GM23248 (cell line): Measurements from ENCODE around the gene ABCG2. TPM values are rescaled to one million over a fixed set of nuclear protein-coding genes. Genes with fewer than 3 reads are reported as not detected.

Experiments used
- DNase-seq: peaks from one replicate; pipeline ENCODE4 v3.0.0-alpha.2; 2015
- H2AFZ ChIP-seq: fragments of 200-600 bp; sonication (generic); 2 replicates; pipeline ENCODE4 v1.6.1; 2016; ENCODE audit warnings: antibody characterized with exemption
- H3F3A ChIP-seq: fragments of 200-600 bp; sonication (generic); 2 replicates; pipeline ENCODE4 v1.6.1; 2016; ENCODE audit warnings: mild to moderate bottlenecking, antibody characterized with exemption, mixed run types; ENCODE audit not compliant: insufficient read depth
- H3K27ac ChIP-seq: fragments of 200-600 bp; sonication (generic); 2 replicates; pipeline ENCODE4 v1.5.1; 2016; ENCODE audit warnings: mild to moderate bottlenecking
- H3K27me3 ChIP-seq: fragments of 200-600 bp; sonication (generic); replicated peaks from 2 replicates; pipeline ENCODE4 v1.6.1; 2016; ENCODE audit warnings: mild to moderate bottlenecking; ENCODE audit not compliant: insufficient read depth
- H3K36me3 ChIP-seq: fragments of 200-600 bp; sonication (generic); 2 replicates; pipeline ENCODE4 v1.6.1; 2016; ENCODE audit warnings: low read depth, mild to moderate bottlenecking
- H3K4me1 ChIP-seq: fragments of 200-600 bp; sonication (generic); 2 replicates; pipeline ENCODE4 v1.6.1; 2016; ENCODE audit warnings: mild to moderate bottlenecking; ENCODE audit not compliant: insufficient read depth
- H3K4me2 ChIP-seq: fragments of 200-600 bp; sonication (generic); one replicate; pipeline ENCODE4 v1.6.1; 2016; ENCODE audit warnings: mild to moderate bottlenecking; ENCODE audit not compliant: unreplicated experiment
- H3K4me3 ChIP-seq: fragments of 200-600 bp; sonication (generic); 2 replicates; pipeline ENCODE4 v1.5.1; 2016; ENCODE audit warnings: mild to moderate bottlenecking
- H3K79me2 ChIP-seq: fragments of 200-600 bp; sonication (generic); 2 replicates; pipeline ENCODE4 v1.6.1; 2016; ENCODE audit warnings: mild to moderate bottlenecking; ENCODE audit not compliant: insufficient read depth
- H3K9ac ChIP-seq: fragments of 200-600 bp; sonication (generic); 2 replicates; pipeline ENCODE4 v1.6.1; 2016; ENCODE audit warnings: mild to moderate bottlenecking
- H3K9me2 ChIP-seq: fragments of 200-600 bp; sonication (generic); 2 replicates; pipeline ENCODE4 v1.6.1; 2016; ENCODE audit warnings: mixed run types, mild to moderate bottlenecking, moderate library complexity; ENCODE audit not compliant: insufficient read depth
- H3K9me3 ChIP-seq: fragments of 200-600 bp; sonication (generic); one replicate; pipeline ENCODE4 v1.6.1; 2017; ENCODE audit warnings: low read depth
- H4K20me1 ChIP-seq: fragments of 200-600 bp; sonication (generic); 2 replicates; pipeline ENCODE4 v1.6.0; 2016; ENCODE audit not compliant: insufficient read depth
- EZH2 ChIP-seq: fragments of 200-600 bp; sonication (generic); IDR thresholded peaks from 2 replicates; pipeline ENCODE4 v1.6.1; 2018; ENCODE audit warnings: antibody characterized with exemption, mild to moderate bottlenecking; ENCODE audit not compliant: insufficient read depth, poor library complexity, severe bottlenecking
- EZH2phosphoT487 ChIP-seq: fragments of 200-600 bp; sonication (generic); IDR thresholded peaks from 2 replicates; pipeline ENCODE4 v1.6.1; 2018; ENCODE audit warnings: antibody characterized with exemption, moderate library complexity, mild to moderate bottlenecking, low read depth; ENCODE audit not compliant: insufficient read depth
- WGBS, 2 experiments: methylation state at CpG; one replicate each; pipeline ENCODE4 v1.1.6; 2015 to 2017; ENCODE audit warnings: low lambda C conversion rate in 2 of 2, low coverage in 1 of 2; ENCODE audit errors: missing lambda C conversion rate in 2 of 2; 5-methylcytosine and 5-hydroxymethylcytosine counted together
- in situ Hi-C: fragments of 300-500 bp; cut with MboI; formaldehyde crosslinking; loops from 2 replicates; pipeline ENCODE4 v1.15.0; 2020
- polyA plus RNA-seq: library from polyadenylated mRNA; unstranded; fragments of >200 nt; fragmentation: Nextera tagmentation; extraction: Ambion mirVana; gene quantifications from 2 replicates; pipeline ENCODE4 v1.2.1, GENCODE V29; 2016
- total RNA-seq: library from RNA; depleted of rRNA; stranded (reverse); fragments of >200 nt; shearing (Covaris generic); gene quantifications from 2 replicates; pipeline ENCODE4 v1.2.3, GENCODE V29; 2014

Gene ABCG2
- total and polyA plus RNA-seq, 2 experiments from 2014 or later, result 0.05 to 0.11 TPM

- Histone ChIP-seq H3K27me3 (no peaks in the 10 kb centered on the region), H3K4me3 (no peak overlapping the region), H3K27ac (no peak overlapping the region), H4K20me1 (no peaks in the 10 kb centered on the region), H3F3A (0 out of 2 replicates have a peak, but pooled peaks cover 4% of the 10 kb centered on the region), H3K4me1 (no peaks in the 10 kb centered on the region), H3K9me3 (no peaks in the 10 kb centered on the region), H3K9me2 (no peaks in the 10 kb centered on the region), H3K4me2 (no peak overlapping the region), H3K36me3 (peaks cover 72% of the 10 kb centered on the region), H3K9ac (no peak overlapping the region), H3K79me2 (no peaks in the 10 kb centered on the region), H2AFZ (no peak overlapping the region)
- WGBS, 2 experiments, result 97 to 100% methylated on average over 1 of the region's 1 CpG
- in situ Hi-C loops, result loop anchor here (10.0 kb wide), 1 partner anchor 152 kb away; no protein-coding TSS in a partner anchor
- no peak for TF ChIP-seq EZH2
- no peak for TF ChIP-seq EZH2phosphoT487
- DNase-seq, result no peak
Observed at GRCh38 chr4:88062843-88063242, 95.6 kb downstream of the ABCG2 start.

- Histone ChIP-seq H3K4me3 (no peak overlapping the region), H3K9me3 (no peaks in the 10 kb centered on the region), H3K9me2 (no peaks in the 10 kb centered on the region), H4K20me1 (no peaks in the 10 kb centered on the region), H2AFZ (no peak overlapping the region), H3K9ac (no peak overlapping the region), H3K4me1 (no peaks in the 10 kb centered on the region), H3K79me2 (no peaks in the 10 kb centered on the region), H3F3A (0 out of 2 replicates have a peak, but pooled peaks cover 4% of the 10 kb centered on the region), H3K36me3 (peaks cover 71% of the 10 kb centered on the region), H3K4me2 (no peak overlapping the region), H3K27me3 (no peaks in the 10 kb centered on the region), H3K27ac (no peak overlapping the region)
- TF ChIP-seq EZH2phosphoT487 (no peak), EZH2 (no peak)
- 97 to 100% methylated on average over 1 of the region's 1 CpG for WGBS, 2 experiments
- no peak for DNase-seq
- in situ Hi-C loops, result loop anchor here (10.0 kb wide), 1 partner anchor 152 kb away; no protein-coding TSS in a partner anchor
Observed at GRCh38 chr4:88062311-88062710, 96.1 kb downstream of the ABCG2 start.

GRCh38 chr4:88060431-88060830 lies 98.0 kb downstream of the ABCG2 start:
- H3K27me3 ChIP-seq, result no peaks in the 10 kb centered on the region
- in situ Hi-C loops, result loop anchor here (10.0 kb wide), 1 partner anchor 154 kb away; no protein-coding TSS in a partner anchor
- H3F3A ChIP-seq, result 0 out of 2 replicates have a peak, but pooled peaks cover 4% of the 10 kb centered on the region
- TF ChIP-seq EZH2phosphoT487, result no peak
- TF ChIP-seq EZH2, result no peak
- H3K36me3 ChIP-seq, result peaks cover 68% of the 10 kb centered on the region
- no peak overlapping the region for H3K4me2 ChIP-seq
- H3K9ac ChIP-seq, result no peak overlapping the region
- H3K4me3 ChIP-seq, result no peak overlapping the region
- no peaks in the 10 kb centered on the region for H3K79me2 ChIP-seq
- no peak for DNase-seq
- no peak overlapping the region for H2AFZ ChIP-seq
- H3K9me2 ChIP-seq, result no peaks in the 10 kb centered on the region
- H3K4me1 ChIP-seq, result no peaks in the 10 kb centered on the region
- no peaks in the 10 kb centered on the region for H3K9me3 ChIP-seq
- H3K27ac ChIP-seq, result no peak overlapping the region
- WGBS, 2 experiments, result 98 to 100% methylated on average over 2 of the region's 2 CpGs
- no peaks in the 10 kb centered on the region for H4K20me1 ChIP-seq

DNA sequence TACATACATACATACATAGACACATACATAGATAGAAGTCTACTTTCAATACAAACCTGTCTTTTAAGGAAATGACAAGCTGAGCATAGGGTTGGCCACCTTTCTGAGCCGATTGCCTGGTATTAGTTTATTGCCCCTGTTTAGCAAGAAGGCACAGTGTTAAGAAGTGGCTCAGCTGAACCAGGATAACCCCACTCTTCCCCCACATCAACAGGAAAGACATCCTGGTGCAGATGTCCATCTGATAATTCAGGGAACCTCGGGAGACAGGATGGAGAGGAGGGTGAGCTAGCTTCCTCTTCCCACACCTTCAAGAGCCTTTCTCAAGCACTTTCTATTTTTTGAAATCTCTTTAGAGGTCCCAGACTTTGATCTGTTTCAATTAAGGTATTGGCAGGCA lies 98.7 kb downstream of the ABCG2 start:
- Histone ChIP-seq H3K27me3 (no peaks in the 10 kb centered on the region), H3K9ac (no peak overlapping the region), H3F3A (0 out of 2 replicates have a peak, but pooled peaks cover 4% of the 10 kb centered on the region), H3K9me2 (no peaks in the 10 kb centered on the region), H3K27ac (no peak overlapping the region), H3K9me3 (no peaks in the 10 kb centered on the region), H3K4me2 (no peak overlapping the region), H3K79me2 (no peaks in the 10 kb centered on the region), H2AFZ (no peak overlapping the region), H3K36me3 (peaks cover 61% of the 10 kb centered on the region), H4K20me1 (no peaks in the 10 kb centered on the region), H3K4me1 (no peaks in the 10 kb centered on the region), H3K4me3 (no peak overlapping the region)
- 76 to 83% methylated on average over 2 of the region's 2 CpGs for WGBS, 2 experiments
- TF ChIP-seq EZH2 (no peak), EZH2phosphoT487 (no peak)
- in situ Hi-C loops, result loop anchor here (10.0 kb wide), 1 partner anchor 155 kb away; no protein-coding TSS in a partner anchor
- no peak for DNase-seq

DNA sequence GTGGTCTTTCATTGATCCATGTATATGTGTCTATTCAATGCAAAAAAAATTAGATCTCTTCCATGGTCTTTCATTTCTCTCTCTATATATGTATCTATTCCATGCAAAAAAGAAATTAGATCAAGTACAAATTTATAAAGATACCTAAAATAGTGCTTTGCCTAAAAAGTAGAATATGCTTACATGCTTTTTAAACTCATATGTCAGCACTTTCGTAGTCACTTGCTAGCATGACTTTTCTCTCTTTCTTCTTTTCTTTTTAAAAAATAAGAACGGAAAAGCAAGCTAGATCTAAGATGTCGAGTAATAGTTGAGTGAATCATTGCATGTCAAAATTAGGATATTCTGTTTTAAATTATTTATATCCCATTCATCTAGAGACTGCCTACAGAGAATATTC lies 100.1 kb downstream of the ABCG2 start:
- in situ Hi-C loops, result no loop called here
- no peak overlapping the region for H3K4me3 ChIP-seq
- no peak overlapping the region for H2AFZ ChIP-seq
- no peaks in the 10 kb centered on the region for H4K20me1 ChIP-seq
- H3K79me2 ChIP-seq, result no peaks in the 10 kb centered on the region
- TF ChIP-seq EZH2phosphoT487 (no peak), EZH2 (no peak)
- H3K36me3 ChIP-seq, result peaks cover 50% of the 10 kb centered on the region
- WGBS, 2 experiments, result 97 to 99% methylated on average over 3 of the region's 3 CpGs
- H3K9me2 ChIP-seq, result no peaks in the 10 kb centered on the region
- H3K27ac ChIP-seq, result no peak overlapping the region
- H3K27me3 ChIP-seq, result no peaks in the 10 kb centered on the region
- 0 out of 2 replicates have a peak, but pooled peaks cover 4% of the 10 kb centered on the region for H3F3A ChIP-seq
- no peak for DNase-seq
- H3K4me1 ChIP-seq, result no peaks in the 10 kb centered on the region
- no peak overlapping the region for H3K4me2 ChIP-seq
- no peaks in the 10 kb centered on the region for H3K9me3 ChIP-seq
- no peak overlapping the region for H3K9ac ChIP-seq
